Measurements from ENCODE around the gene KLHL22. TPM values are rescaled to one million over a fixed set of nuclear protein-coding genes. Genes with fewer than 3 reads are reported as not detected.

Gene KLHL22
- total and polyA plus RNA-seq, 2 of the 13 experiments (the other 11 are each of a cell fraction or from before 2014, with no cell fraction given) = 10.9 to 14.8 TPM

GRCh38 chr22:20507253-20508066 lies 11.9 kb upstream of the KLHL22 start, which contains the start of gene MED15 (continued):
- TF ChIP-seq ZNF256 (CRISPR knock-in tag; conservative IDR thresholded peaks at IDR 0.05) (no peak), CBX1 (IDR thresholded peaks at IDR 0.05; ENCODE audit: low read depth) (peak; percentile 53), CTCF (CRISPR knock-in tag; IDR thresholded peaks at IDR 0.05) (peak; percentile 18; the same call in 1 of the 2 replicates), ZNF121 (CRISPR knock-in tag; IDR thresholded peaks at IDR 0.05) (peak; percentile 51; the same call in 1 of the 2 replicates), HOXD1 (CRISPR knock-in tag; IDR thresholded peaks at IDR 0.05) (peak; percentile 73; the same call in 1 of the 2 replicates), YEATS2 (CRISPR knock-in tag; IDR thresholded peaks at IDR 0.05; ENCODE audit: borderline replicate concordance) (peak; percentile 89), SRSF9 (IDR thresholded peaks at IDR 0.05; ENCODE audit: borderline replicate concordance, insufficient read depth, low read depth, low read length, poor library complexity, severe bottlenecking) (no peak), CREB1 (IDR thresholded peaks at IDR 0.05) (peak; percentile 28; the same call in 1 of the 2 replicates), CREB1 (CRISPR knock-in tag; IDR thresholded peaks at IDR 0.05) (no peak), SALL2 (CRISPR knock-in tag; IDR thresholded peaks at IDR 0.05) (peak; percentile 92), KDM2A (CRISPR knock-in tag; IDR thresholded peaks at IDR 0.05; ENCODE audit: borderline replicate concordance, low read depth) (peak; percentile 92), MBNL3 (CRISPR knock-in tag; conservative IDR thresholded peaks at IDR 0.05) (no peak), POLR2A (IDR thresholded peaks at IDR 0.05; ENCODE audit: insufficient read depth in 1 of 2, low read depth in 2 of 2, low read length in 2 of 2) (peak; percentile 75 to 82), YY1 (IDR thresholded peaks at IDR 0.05; ENCODE audit: insufficient read depth, insufficient replicate concordance, low read depth, low read length) (peak; percentile 83), ZFP90 (CRISPR knock-in tag; IDR thresholded peaks at IDR 0.05; ENCODE audit: borderline replicate concordance) (peak; percentile 94; the same call in 1 of the 2 replicates), HDAC1 (CRISPR knock-in tag; IDR thresholded peaks at IDR 0.05) (peak; percentile 91), HIC2 (CRISPR knock-in tag; IDR thresholded peaks at IDR 0.05; ENCODE audit: low read depth) (peak; percentile 49; the same call in 1 of the 2 replicates), KLF6 (CRISPR knock-in tag; IDR thresholded peaks at IDR 0.05) (peak; percentile 65), ZNF232 (CRISPR knock-in tag; IDR thresholded peaks at IDR 0.05; ENCODE audit: borderline replicate concordance) (0 out of 2 replicates have a peak, but pooled peaks have one; percentile 46), THAP7 (CRISPR knock-in tag; IDR thresholded peaks at IDR 0.05) (peak; percentile 71; the same call in 1 of the 2 replicates), HIVEP1 (CRISPR knock-in tag; IDR thresholded peaks at IDR 0.05) (peak; percentile 79), ZNF550 (CRISPR knock-in tag; IDR thresholded peaks at IDR 0.05; ENCODE audit: borderline replicate concordance) (no peak), ZNF446 (CRISPR knock-in tag; IDR thresholded peaks at IDR 0.05) (peak; percentile 94), PATZ1 (CRISPR knock-in tag; IDR thresholded peaks at IDR 0.05) (0 out of 2 replicates have a peak, but pooled peaks have one; percentile 22)

All from HepG2 (cell line).